ENCODE results near the gene EHD1. TPM values are rescaled to one million over a fixed set of nuclear protein-coding genes. Genes with fewer than 3 reads are reported as not detected.

The EHD1 gene
- total RNA-seq, 1 donor = 183 TPM

- H3K9me3 ChIP-seq (ENCODE audit: low read depth, low read length) = no peaks in the 10 kb centered on the region
- H3K4me1 ChIP-seq (ENCODE audit: insufficient read depth, low read length) = peaks cover 100% of the 10 kb centered on the region
- no peaks in the 10 kb centered on the region for H3K27me3 ChIP-seq (ENCODE audit: insufficient read depth, low read length)
- H3K4me3 ChIP-seq (ENCODE audit: low read length) = peak overlapping the region; percentile 5
These were observed 14.3 kb downstream of the EHD1 start for GRCh38 chr11:64864135-64864472.

GRCh38 chr11:64863391-64864060 lies 14.9 kb downstream of the EHD1 start:
- Histone ChIP-seq H3K27me3 (ENCODE audit: insufficient read depth, low read length) (no peaks in the 10 kb centered on the region), H3K9me3 (ENCODE audit: low read depth, low read length) (no peaks in the 10 kb centered on the region), H3K4me1 (ENCODE audit: insufficient read depth, low read length) (peaks cover 100% of the 10 kb centered on the region), H3K4me3 (ENCODE audit: low read length) (no peak overlapping the region)

- H3K9me3 ChIP-seq (ENCODE audit: low read depth, low read length) = no peaks in the 10 kb centered on the region
- no peak overlapping the region for H3K4me3 ChIP-seq (ENCODE audit: low read length)
- H3K4me1 ChIP-seq (ENCODE audit: insufficient read depth, low read length) = peaks cover 100% of the 10 kb centered on the region
- no peaks in the 10 kb centered on the region for H3K27me3 ChIP-seq (ENCODE audit: insufficient read depth, low read length)
These were observed 15.4 kb downstream of the EHD1 start for GRCh38 chr11:64862987-64863390.

GRCh38 chr11:64861227-64861975 lies 17.0 kb downstream of the EHD1 start:
- peaks cover 100% of the 10 kb centered on the region for H3K4me1 ChIP-seq (ENCODE audit: insufficient read depth, low read length)
- no peak overlapping the region for H3K4me3 ChIP-seq (ENCODE audit: low read length)
- H3K27me3 ChIP-seq (ENCODE audit: insufficient read depth, low read length) = no peaks in the 10 kb centered on the region
- no peaks in the 10 kb centered on the region for H3K9me3 ChIP-seq (ENCODE audit: low read depth, low read length)

GRCh38 chr11:64859542-64860414 lies 18.6 kb downstream of the EHD1 start:
- Histone ChIP-seq H3K4me3 (ENCODE audit: low read length) (no peak overlapping the region), H3K9me3 (ENCODE audit: low read depth, low read length) (no peaks in the 10 kb centered on the region), H3K27me3 (ENCODE audit: insufficient read depth, low read length) (no peaks in the 10 kb centered on the region), H3K4me1 (ENCODE audit: insufficient read depth, low read length) (peaks cover 100% of the 10 kb centered on the region)

- H3K4me3 ChIP-seq (ENCODE audit: low read length) = no peak overlapping the region
These were observed 19.8 kb downstream of the EHD1 start for GRCh38 chr11:64858467-64859263.

GRCh38 chr11:64857485-64857884 lies 20.9 kb downstream of the EHD1 start:
- Histone ChIP-seq H3K4me1 (ENCODE audit: insufficient read depth, low read length) (peaks cover 100% of the 10 kb centered on the region), H3K4me3 (ENCODE audit: low read length) (no peak overlapping the region)

More at GRCh38 chr11:64858467-64859263, 19.8 kb downstream of the EHD1 start:
- no peaks in the 10 kb centered on the region for H3K9me3 ChIP-seq (ENCODE audit: low read depth, low read length)
- no peaks in the 10 kb centered on the region for H3K27me3 ChIP-seq (ENCODE audit: insufficient read depth, low read length)
- peaks cover 100% of the 10 kb centered on the region for H3K4me1 ChIP-seq (ENCODE audit: insufficient read depth, low read length)

GRCh38 chr11:64856382-64857227 lies 21.8 kb downstream of the EHD1 start:
- Histone ChIP-seq H3K27me3 (ENCODE audit: insufficient read depth, low read length) (no peaks in the 10 kb centered on the region), H3K4me3 (ENCODE audit: low read length) (no peak overlapping the region), H3K9me3 (ENCODE audit: low read depth, low read length) (no peaks in the 10 kb centered on the region), H3K4me1 (ENCODE audit: insufficient read depth, low read length) (peaks cover 100% of the 10 kb centered on the region)

More at GRCh38 chr11:64857485-64857884, 20.9 kb downstream of the EHD1 start:
- Histone ChIP-seq H3K9me3 (ENCODE audit: low read depth, low read length) (no peaks in the 10 kb centered on the region), H3K27me3 (ENCODE audit: insufficient read depth, low read length) (no peaks in the 10 kb centered on the region)

- Histone ChIP-seq H3K27me3 (ENCODE audit: insufficient read depth, low read length) (no peaks in the 10 kb centered on the region), H3K9me3 (ENCODE audit: low read depth, low read length) (no peaks in the 10 kb centered on the region), H3K4me1 (ENCODE audit: insufficient read depth, low read length) (peaks cover 100% of the 10 kb centered on the region), H3K4me3 (ENCODE audit: low read length) (no peak overlapping the region)
These were observed 22.7 kb downstream of the EHD1 start for GRCh38 chr11:64855596-64856304.

- Histone ChIP-seq H3K27me3 (ENCODE audit: insufficient read depth, low read length) (no peaks in the 10 kb centered on the region), H3K4me1 (ENCODE audit: insufficient read depth, low read length) (peaks cover 100% of the 10 kb centered on the region), H3K4me3 (ENCODE audit: low read length) (no peak overlapping the region), H3K9me3 (ENCODE audit: low read depth, low read length) (no peaks in the 10 kb centered on the region)
These were observed 23.6 kb downstream of the EHD1 start for GRCh38 chr11:64854534-64855502.

GRCh38 chr11:64854157-64854533 lies 24.3 kb downstream of the EHD1 start:
- Histone ChIP-seq H3K4me1 (ENCODE audit: insufficient read depth, low read length) (peaks cover 100% of the 10 kb centered on the region), H3K4me3 (ENCODE audit: low read length) (no peak overlapping the region), H3K27me3 (ENCODE audit: insufficient read depth, low read length) (no peaks in the 10 kb centered on the region), H3K9me3 (ENCODE audit: low read depth, low read length) (no peaks in the 10 kb centered on the region)

GRCh38 chr11:64853709-64854108 lies 24.7 kb downstream of the EHD1 start:
- H3K9me3 ChIP-seq (ENCODE audit: low read depth, low read length) = no peaks in the 10 kb centered on the region
- H3K27me3 ChIP-seq (ENCODE audit: insufficient read depth, low read length) = no peaks in the 10 kb centered on the region
- H3K4me3 ChIP-seq (ENCODE audit: low read length) = no peak overlapping the region
- peaks cover 100% of the 10 kb centered on the region for H3K4me1 ChIP-seq (ENCODE audit: insufficient read depth, low read length)

All from mononuclear cell (primary cell).